ENCODE results near the gene IKBIP. TPM values are rescaled to one million over a fixed set of nuclear protein-coding genes. Genes with fewer than 3 reads are reported as not detected.
"Not testable (repeated sequence)": the region's sequence is repeated elsewhere in the genome, so short reads cannot be mapped to it uniquely, and the experiment has no call there.

IKBIP gene
- total RNA-seq, 2 experiments from 2014 or later, result 25.5 to 26.2 TPM

- no peaks in the 10 kb centered on the region for H3K36me3 Mint-ChIP-seq (ENCODE audit: low read depth)
- ChIA-PET CTCF (no interaction called here), POLR2A (no interaction called here)
- no peak for DNase-seq
- no peak overlapping the region for H3K4me3 Mint-ChIP-seq
- peaks cover 1% of the 10 kb centered on the region for H3K4me1 Mint-ChIP-seq
- peaks cover 2% of the 10 kb centered on the region for H3K27me3 Mint-ChIP-seq
- H3K27ac Mint-ChIP-seq, result no peak overlapping the region
- no peaks in the 10 kb centered on the region for H3K9me3 Mint-ChIP-seq
Measured at GRCh38 chr12:98587084-98587483, 57.5 kb downstream of the IKBIP start.

GRCh38 chr12:98582093-98582492 lies 62.5 kb downstream of the IKBIP start:
- Mint-ChIP-seq H3K9me3 (no peaks in the 10 kb centered on the region), H3K27me3 (peaks cover 2% of the 10 kb centered on the region), H3K36me3 (ENCODE audit: low read depth) (no peaks in the 10 kb centered on the region), H3K4me3 (no peak overlapping the region), H3K27ac (no peak overlapping the region), H3K4me1 (no peaks in the 10 kb centered on the region)
- ChIA-PET CTCF (no interaction called here), POLR2A (interaction anchor here (0.9 to 1.1 kb wide), 2 partner anchors 11 to 15 kb away, joined by 3 to 6 read pairs; partner anchors contain the start of gene SLC25A3)
- DNase-seq, result no peak

- no peaks in the 10 kb centered on the region for H3K4me1 Mint-ChIP-seq
- no peaks in the 10 kb centered on the region for H3K9me3 Mint-ChIP-seq
- H3K4me3 Mint-ChIP-seq, result no peak overlapping the region
- CTCF ChIA-PET, result no interaction called here
- no peak overlapping the region for H3K27ac Mint-ChIP-seq
- POLR2A ChIA-PET, result interaction anchor here (0.9 to 1.1 kb wide), 2 partner anchors 12 to 16 kb away, joined by 3 to 6 read pairs; partner anchors contain the start of gene SLC25A3
- H3K27me3 Mint-ChIP-seq, result peaks cover 2% of the 10 kb centered on the region
- peaks cover 2% of the 10 kb centered on the region for H3K36me3 Mint-ChIP-seq (ENCODE audit: low read depth)
- no peak for DNase-seq
Measured at GRCh38 chr12:98581101-98581500, 63.5 kb downstream of the IKBIP start.

GRCh38 chr12:98580695-98581094 lies 63.9 kb downstream of the IKBIP start:
- Mint-ChIP-seq H3K36me3 (ENCODE audit: low read depth) (peaks cover 2% of the 10 kb centered on the region), H3K27ac (no peak overlapping the region), H3K9me3 (no peaks in the 10 kb centered on the region), H3K27me3 (peaks cover 2% of the 10 kb centered on the region), H3K4me3 (no peak overlapping the region), H3K4me1 (no peaks in the 10 kb centered on the region)
- DNase-seq, result no peak
- ChIA-PET CTCF (interaction anchor here (3.9 kb wide), 1 partner anchor 14 kb away, joined by 16 read pairs; no protein-coding TSS in a partner anchor), POLR2A (interaction anchor here (1.1 kb wide), 1 partner anchor 12 kb away, joined by 6 read pairs; the partner anchor contains the start of gene SLC25A3)

GRCh38 chr12:98579835-98580234 lies 64.8 kb downstream of the IKBIP start:
- Mint-ChIP-seq H3K4me3 (no peak overlapping the region), H3K27ac (no peak overlapping the region), H3K36me3 (ENCODE audit: low read depth) (peaks cover 2% of the 10 kb centered on the region), H3K4me1 (no peaks in the 10 kb centered on the region), H3K9me3 (no peaks in the 10 kb centered on the region), H3K27me3 (peaks cover 2% of the 10 kb centered on the region)
- CTCF ChIA-PET, result interaction anchor here (1.2 to 3.9 kb wide), 2 partner anchors 13 to 70 kb away, joined by 3 to 16 read pairs; no protein-coding TSS in a partner anchor
- POLR2A ChIA-PET, result no interaction called here
- DNase-seq, result no peak

GRCh38 chr12:98579347-98579746 lies 65.2 kb downstream of the IKBIP start:
- POLR2A ChIA-PET, result interaction anchor here (0.7 to 1.2 kb wide), 2 partner anchors 12 to 14 kb away, joined by 3 read pairs; partner anchors contain the start of gene SLC25A3
- no peak for DNase-seq
- CTCF ChIA-PET, result interaction anchor here (1.2 to 3.9 kb wide), 2 partner anchors 12 to 71 kb away, joined by 3 to 16 read pairs; no protein-coding TSS in a partner anchor
- H3K9me3 Mint-ChIP-seq, result no peaks in the 10 kb centered on the region
- H3K4me1 Mint-ChIP-seq, result no peaks in the 10 kb centered on the region
- H3K27me3 Mint-ChIP-seq, result peaks cover 2% of the 10 kb centered on the region
- H3K4me3 Mint-ChIP-seq, result no peak overlapping the region
- peaks cover 2% of the 10 kb centered on the region for H3K36me3 Mint-ChIP-seq (ENCODE audit: low read depth)
- H3K27ac Mint-ChIP-seq, result no peak overlapping the region

GRCh38 chr12:98578821-98579220 lies 65.8 kb downstream of the IKBIP start:
- no peak overlapping the region for H3K27ac Mint-ChIP-seq
- H3K4me3 Mint-ChIP-seq, result no peak overlapping the region
- peaks cover 2% of the 10 kb centered on the region for H3K36me3 Mint-ChIP-seq (ENCODE audit: low read depth)
- H3K9me3 Mint-ChIP-seq, result no peaks in the 10 kb centered on the region
- no peaks in the 10 kb centered on the region for H3K4me1 Mint-ChIP-seq
- peaks cover 2% of the 10 kb centered on the region for H3K27me3 Mint-ChIP-seq
- ChIA-PET CTCF (interaction anchor here (1.2 to 3.9 kb wide), 2 partner anchors 12 to 71 kb away, joined by 3 to 16 read pairs; no protein-coding TSS in a partner anchor), POLR2A (interaction anchor here (0.7 to 1.2 kb wide), 2 partner anchors 12 to 15 kb away, joined by 3 read pairs; partner anchors contain the start of gene SLC25A3)
- no peak for DNase-seq

GRCh38 chr12:98578392-98578791 lies 66.2 kb downstream of the IKBIP start:
- H3K4me1 Mint-ChIP-seq, result no peaks in the 10 kb centered on the region
- no peaks in the 10 kb centered on the region for H3K9me3 Mint-ChIP-seq
- POLR2A ChIA-PET, result interaction anchor here (1.2 kb wide), 1 partner anchor 15 kb away, joined by 3 read pairs; the partner anchor contains the start of gene SLC25A3
- H3K27ac Mint-ChIP-seq, result no peak overlapping the region
- DNase-seq, result no peak
- CTCF ChIA-PET, result interaction anchor here (3.9 kb wide), 1 partner anchor 12 kb away, joined by 16 read pairs; no protein-coding TSS in a partner anchor
- H3K4me3 Mint-ChIP-seq, result no peak overlapping the region
- H3K36me3 Mint-ChIP-seq (ENCODE audit: low read depth), result peaks cover 2% of the 10 kb centered on the region
- peaks cover 2% of the 10 kb centered on the region for H3K27me3 Mint-ChIP-seq

GRCh38 chr12:98576795-98577194 lies 67.8 kb downstream of the IKBIP start:
- not testable (repeated sequence) for H3K36me3 Mint-ChIP-seq (ENCODE audit: low read depth)

GRCh38 chr12:98575013-98575412 lies 69.6 kb downstream of the IKBIP start:
- CTCF ChIA-PET, result interaction anchor here (0.6 to 1.0 kb wide), 2 partner anchors 8 to 9 kb away, joined by 3 to 5 read pairs (median 3); no protein-coding TSS in a partner anchor
- Mint-ChIP-seq H3K27ac (no peak overlapping the region), H3K36me3 (ENCODE audit: low read depth) (peaks cover 2% of the 10 kb centered on the region), H3K4me3 (no peak overlapping the region), H3K27me3 (no peaks in the 10 kb centered on the region), H3K9me3 (no peaks in the 10 kb centered on the region), H3K4me1 (no peaks in the 10 kb centered on the region)
- POLR2A ChIA-PET, result interaction anchor here (0.7 kb wide), 1 partner anchor 18 kb away, joined by 3 read pairs; no protein-coding TSS in a partner anchor
- DNase-seq, result no peak

More at GRCh38 chr12:98576795-98577194, 67.8 kb downstream of the IKBIP start:
- not testable (repeated sequence) for H3K27me3 Mint-ChIP-seq, H3K4me1 Mint-ChIP-seq, H3K27ac Mint-ChIP-seq, H3K4me3 Mint-ChIP-seq, H3K9me3 Mint-ChIP-seq, DNase-seq
- CTCF ChIA-PET, result interaction anchor here (3.9 kb wide), 1 partner anchor 10 kb away, joined by 16 read pairs; no protein-coding TSS in a partner anchor
- POLR2A ChIA-PET, result interaction anchor here (0.8 kb wide), 1 partner anchor 16 kb away, joined by 3 read pairs; the partner anchor contains the start of gene SLC25A3

Other genes with a start within 250 kb of the IKBIP start
- gene TMPO, start 129.2 kb downstream of the IKBIP start, total RNA-seq, result 100 to 1,000 TPM; 315 to 320 TPM
- 100 to 1,000 TPM; 355 to 365 TPM for gene SLC25A3, start 51.1 kb downstream of the IKBIP start, total RNA-seq
- gene APAF1, start 502 bp upstream of the IKBIP start, total RNA-seq, result 10 to 100 TPM; 37.4 to 37.8 TPM

Measured in activated CD4-positive, alpha-beta memory T cell treated with anti-CD3 and anti-CD28 coated beads, Interleukin-2, amount 10 ng/mL, durations not matched to agents 7 days and 5 days (primary cell).